Large intestine (tissue), 3 donors: ENCODE results near the gene CPED1. TPM values are rescaled to one million over a fixed set of nuclear protein-coding genes. Genes with fewer than 3 reads are reported as not detected.
"Not testable (repeated sequence)": the region's sequence is repeated elsewhere in the genome, so short reads cannot be mapped to it uniquely, and the experiment has no call there.

Experiments used
- DNase-seq, 2 donors: peaks; one replicate each; pipeline versions ENCODE4 v3.0.0 to v3.0.0-alpha.2; 2013
- H3K27ac ChIP-seq: one replicate; pipeline ENCODE4 v1.5.1; 2013; ENCODE audit warnings: low read length
- H3K27me3 ChIP-seq: 2 replicates; pipeline ENCODE4 v1.6.1; 2013; ENCODE audit warnings: low read length; ENCODE audit not compliant: control insufficient read depth, insufficient read depth
- H3K36me3 ChIP-seq: 2 replicates; pipeline ENCODE4 v1.6.1; 2013; ENCODE audit warnings: low read length; ENCODE audit not compliant: control insufficient read depth, insufficient read depth
- H3K4me1 ChIP-seq: one replicate; pipeline ENCODE4 v1.6.1; 2013; ENCODE audit warnings: low read length; ENCODE audit not compliant: control insufficient read depth, insufficient read depth
- H3K4me3 ChIP-seq: one replicate; pipeline ENCODE4 v1.5.1; 2013; ENCODE audit warnings: low read length
- H3K9me3 ChIP-seq: one replicate; pipeline ENCODE4 v1.6.1; 2013; ENCODE audit warnings: mild to moderate bottlenecking, low read depth, low read length, moderate library complexity; ENCODE audit not compliant: control insufficient read depth
- WGBS: methylation state at CpG from one replicate; pipeline ENCODE4 v1.1.5; 2013; ENCODE audit warnings: low lambda C conversion rate; ENCODE audit not compliant: insufficient coverage; 5-methylcytosine and 5-hydroxymethylcytosine counted together
- polyA plus RNA-seq: library from polyadenylated mRNA; unstranded; fragments of 120-200 nt; gene quantifications from one replicate; pipeline ENCODE4 v1.2.1, GENCODE V29; 2013

CPED1 gene
- polyA plus RNA-seq, 1 donor = 12.1 TPM

DNA sequence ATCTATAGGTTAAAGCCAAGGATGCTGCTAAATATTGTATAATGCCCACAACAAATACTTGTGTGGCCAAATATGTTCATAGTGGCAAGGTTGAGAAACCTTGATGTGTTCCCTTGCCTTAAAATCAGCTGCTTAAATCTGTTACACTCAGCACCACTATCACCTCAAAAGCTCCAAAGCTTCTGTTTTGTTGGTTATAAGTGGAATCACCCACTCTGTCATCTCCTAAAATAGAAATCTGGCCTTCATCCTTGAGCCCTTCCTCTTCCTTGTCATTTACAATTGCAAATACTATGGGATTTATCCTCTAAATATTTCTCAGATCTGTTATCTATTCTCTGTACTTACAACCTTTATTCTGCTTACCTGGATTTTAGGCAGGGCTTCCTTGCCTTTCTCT is 61.4 kb downstream of the CPED1 start:
- DNase-seq = no peak
- Histone ChIP-seq H3K4me3 (no peak overlapping the region), H3K4me1 (no peaks in the 10 kb centered on the region), H3K9me3 (no peaks in the 10 kb centered on the region), H3K36me3 (no peaks in the 10 kb centered on the region), H3K27ac (no peak overlapping the region), H3K27me3 (no peaks in the 10 kb centered on the region)

DNA sequence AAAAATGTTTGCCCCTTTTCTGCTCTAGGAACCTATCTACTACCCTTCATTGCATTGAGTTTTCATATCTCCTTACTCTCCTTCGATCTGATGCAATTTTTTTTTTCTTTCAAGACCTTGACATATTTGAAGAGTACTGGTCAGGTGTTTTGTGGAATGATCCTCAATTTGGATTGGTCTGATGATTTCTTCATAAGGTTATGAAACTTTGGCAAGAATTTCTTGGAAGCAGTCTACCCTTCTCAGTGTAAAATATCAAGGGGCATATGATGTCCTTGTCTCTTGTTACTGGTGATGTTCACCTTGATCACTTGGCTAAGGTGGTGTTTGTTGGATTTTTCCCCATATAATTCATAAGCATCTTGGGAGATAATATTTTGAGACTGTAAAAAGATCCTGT is 64.7 kb downstream of the CPED1 start:
- H3K36me3 ChIP-seq = no peaks in the 10 kb centered on the region
- H3K9me3 ChIP-seq = no peaks in the 10 kb centered on the region
- no peak overlapping the region for H3K4me3 ChIP-seq
- no peak for DNase-seq
- H3K4me1 ChIP-seq = no peaks in the 10 kb centered on the region
- WGBS = 100% methylated on average over 1 of the region's 1 CpG
- no peaks in the 10 kb centered on the region for H3K27me3 ChIP-seq
- H3K27ac ChIP-seq = no peak overlapping the region

DNA sequence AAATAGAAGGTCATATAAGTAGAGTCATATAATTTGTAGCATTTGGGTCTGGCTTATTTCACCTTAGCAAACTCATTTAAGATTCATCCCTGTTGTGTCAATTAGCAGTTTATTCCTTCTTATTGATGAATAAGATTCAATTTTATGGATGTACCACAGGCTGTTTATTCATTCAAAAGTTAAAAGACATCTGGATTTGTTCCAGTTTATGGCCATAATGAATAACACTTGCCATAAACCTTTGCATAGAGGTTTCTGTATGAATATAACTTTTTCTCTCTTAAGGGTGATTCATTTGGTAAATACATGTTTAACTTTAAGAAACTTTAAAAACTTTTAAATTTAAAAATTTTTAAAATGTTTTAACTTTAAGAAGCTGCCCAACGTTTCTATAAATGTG is 66.4 kb downstream of the CPED1 start:
- no peak for DNase-seq
- H3K4me3 ChIP-seq = no peak overlapping the region
- 88% methylated on average over 1 of the region's 1 CpG for WGBS
- H3K36me3 ChIP-seq = no peaks in the 10 kb centered on the region
- H3K27ac ChIP-seq = no peak overlapping the region
- no peaks in the 10 kb centered on the region for H3K4me1 ChIP-seq
- H3K9me3 ChIP-seq = no peaks in the 10 kb centered on the region
- H3K27me3 ChIP-seq = no peaks in the 10 kb centered on the region

DNA sequence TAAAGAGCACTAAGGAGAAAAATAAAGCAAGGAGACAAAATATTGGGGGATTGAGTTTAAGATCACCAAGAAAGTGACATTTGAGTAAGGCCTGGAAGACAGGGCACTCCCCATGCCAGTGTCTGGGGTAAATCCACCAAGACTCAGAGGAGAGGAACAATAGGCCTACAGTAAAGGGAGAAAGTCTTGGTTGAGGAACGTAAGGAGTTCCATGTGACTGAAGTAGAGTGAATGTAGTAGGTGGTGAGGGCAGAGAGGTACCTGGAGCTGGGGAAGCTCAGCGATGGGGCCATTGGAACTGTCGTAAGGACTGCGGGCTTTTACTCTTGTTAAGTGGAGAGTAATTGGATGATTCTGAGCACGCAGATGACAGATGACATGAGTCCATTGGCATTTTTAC is 69.4 kb downstream of the CPED1 start:
- Histone ChIP-seq H3K4me3 (no peak overlapping the region), H3K27ac (no peak overlapping the region), H3K27me3 (no peaks in the 10 kb centered on the region), H3K9me3 (no peaks in the 10 kb centered on the region), H3K36me3 (no peaks in the 10 kb centered on the region), H3K4me1 (no peaks in the 10 kb centered on the region)
- no peak for DNase-seq
- no CpG with 5 or more reads among the region's 5 CpGs for WGBS

DNA sequence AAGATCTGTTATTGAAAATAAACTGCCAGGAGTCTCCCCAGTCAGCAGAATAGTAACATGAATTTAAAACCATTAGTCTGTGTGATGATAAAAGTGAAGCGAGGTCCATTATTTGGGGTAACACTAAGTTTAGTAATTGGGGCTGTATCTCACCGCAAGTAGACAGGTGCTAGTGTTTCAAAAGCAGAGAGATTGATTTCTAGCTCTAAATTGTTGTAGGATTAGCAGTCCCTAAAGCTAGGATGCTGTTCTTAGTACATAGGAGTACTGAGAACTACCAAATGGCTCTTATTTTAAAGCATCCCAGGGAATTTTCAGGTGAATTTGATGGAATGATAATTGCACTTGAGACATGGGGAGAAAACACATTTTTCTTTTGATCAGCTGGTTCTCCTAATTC is 70.5 kb downstream of the CPED1 start:
- Histone ChIP-seq H3K4me1 (no peaks in the 10 kb centered on the region), H3K36me3 (no peaks in the 10 kb centered on the region), H3K4me3 (no peak overlapping the region), H3K9me3 (no peaks in the 10 kb centered on the region), H3K27me3 (no peaks in the 10 kb centered on the region), H3K27ac (no peak overlapping the region)
- no CpG with 5 or more reads among the region's 2 CpGs for WGBS
- DNase-seq = no peak

DNA sequence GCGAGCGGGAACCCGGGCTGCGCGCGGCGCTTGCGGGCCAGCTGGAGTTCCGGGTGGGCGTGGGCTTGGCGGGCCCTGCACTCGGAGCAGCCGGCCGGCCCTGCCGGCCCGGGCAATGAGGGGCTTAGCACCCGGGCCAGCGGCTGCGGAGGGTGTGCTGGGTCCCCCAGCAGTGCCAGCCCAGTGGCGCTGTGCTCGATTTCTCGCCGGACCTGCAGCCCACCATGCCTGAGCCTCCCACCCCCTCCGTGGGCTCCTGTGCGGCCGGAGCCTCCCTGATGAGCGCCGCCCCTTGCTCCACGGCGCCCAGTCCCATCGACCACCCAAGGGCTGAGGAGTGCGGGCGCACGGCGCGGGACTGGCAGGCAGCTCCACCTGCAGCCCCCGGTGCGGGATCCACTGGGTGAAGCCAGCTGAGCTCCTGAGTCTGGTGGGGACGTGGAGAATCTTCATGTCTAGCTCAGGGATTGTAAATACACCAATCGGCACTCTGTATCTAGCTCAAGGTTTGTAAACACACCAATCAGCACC is 71.5 kb downstream of the CPED1 start:
- not testable (repeated sequence) for H3K27me3 ChIP-seq, H3K4me1 ChIP-seq, H3K4me3 ChIP-seq, H3K27ac ChIP-seq, H3K36me3 ChIP-seq, DNase-seq, H3K9me3 ChIP-seq
- WGBS = no CpG with 5 or more reads among the region's 40 CpGs

DNA sequence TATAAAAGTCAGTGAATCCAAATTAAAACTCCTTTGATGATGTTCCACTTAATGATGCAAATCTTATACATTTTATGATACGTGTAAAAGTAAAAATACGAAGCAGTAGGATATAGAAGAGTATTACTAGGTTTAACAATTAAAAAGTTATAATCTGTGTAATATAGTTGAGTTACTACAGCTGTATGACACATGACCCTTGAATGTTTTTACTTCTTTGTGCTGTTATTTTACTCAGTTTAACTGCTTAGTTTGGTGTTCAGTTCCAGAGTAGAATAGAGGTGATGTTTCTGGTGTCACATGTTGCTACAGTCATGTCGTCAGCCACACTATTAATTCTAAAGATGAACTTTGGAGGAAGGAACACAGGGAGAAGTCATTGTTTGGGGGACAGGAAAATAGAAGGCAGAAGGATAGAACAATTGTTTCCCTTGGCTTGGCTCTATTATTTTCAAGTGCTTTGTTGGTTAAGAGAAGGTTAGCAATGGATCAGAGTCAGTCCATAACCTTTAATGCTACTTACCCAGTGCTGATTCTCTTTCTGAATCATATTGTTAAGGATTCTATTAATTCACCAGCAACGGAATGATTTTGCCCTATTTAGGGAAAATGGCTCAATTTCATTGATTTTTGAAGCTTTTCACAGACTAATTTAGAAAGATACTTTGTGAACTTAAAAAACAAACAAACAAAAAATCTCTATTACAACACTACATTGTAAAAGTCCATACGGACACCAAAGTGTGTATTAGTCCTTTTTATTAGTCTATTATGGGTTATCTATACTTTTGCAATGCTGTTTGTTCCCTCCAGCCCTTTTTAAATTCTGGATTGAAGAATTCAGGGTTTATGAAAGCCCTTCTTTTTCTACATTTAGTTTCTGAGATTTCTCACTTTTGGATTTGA is 73.4 kb downstream of the CPED1 start:
- WGBS = 76% methylated on average over 4 of the region's 5 CpGs

DNA sequence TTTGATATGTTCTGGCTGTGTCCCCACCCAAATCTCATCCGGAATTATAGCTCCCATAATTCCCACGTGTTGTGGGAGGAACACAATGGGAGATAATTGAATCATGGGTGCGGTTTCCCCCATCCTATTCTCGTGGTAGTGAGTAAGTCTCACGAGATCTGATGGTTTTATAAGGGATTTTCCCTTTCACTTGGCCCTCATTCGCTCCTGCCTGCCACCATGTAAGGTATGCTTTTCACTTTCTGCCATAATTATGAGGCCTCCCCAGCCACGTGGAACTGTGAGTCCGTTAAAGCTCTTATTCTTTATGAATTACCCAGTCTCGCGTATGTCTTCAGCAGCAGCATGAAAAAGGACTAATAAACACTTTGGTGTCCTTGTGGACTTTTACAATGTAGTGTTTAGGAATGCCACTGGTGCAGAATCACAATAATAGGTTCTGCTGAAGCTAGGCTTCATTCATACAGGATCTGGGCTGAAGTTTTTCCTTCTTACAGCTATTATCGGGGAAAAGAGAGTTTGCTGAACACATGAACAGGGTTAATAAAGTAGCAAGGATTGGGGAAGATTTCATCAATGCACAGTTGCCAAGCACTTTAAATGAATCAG is 74.3 kb downstream of the CPED1 start:
- DNase-seq = no peak
- H3K36me3 ChIP-seq = no peaks in the 10 kb centered on the region
- H3K9me3 ChIP-seq = no peaks in the 10 kb centered on the region
- no peaks in the 10 kb centered on the region for H3K4me1 ChIP-seq
- WGBS = 70% methylated on average over 2 of the region's 11 CpGs
- H3K4me3 ChIP-seq = no peak overlapping the region
- no peaks in the 10 kb centered on the region for H3K27me3 ChIP-seq
- H3K27ac ChIP-seq = no peak overlapping the region

More for the DNA sequence above, 73.4 kb downstream of the CPED1 start:
- no peaks in the 10 kb centered on the region for H3K36me3 ChIP-seq
- H3K27ac ChIP-seq = no peak overlapping the region
- H3K4me3 ChIP-seq = no peak overlapping the region
- no peaks in the 10 kb centered on the region for H3K9me3 ChIP-seq
- no peaks in the 10 kb centered on the region for H3K4me1 ChIP-seq
- no peaks in the 10 kb centered on the region for H3K27me3 ChIP-seq
- DNase-seq = no peak

DNA sequence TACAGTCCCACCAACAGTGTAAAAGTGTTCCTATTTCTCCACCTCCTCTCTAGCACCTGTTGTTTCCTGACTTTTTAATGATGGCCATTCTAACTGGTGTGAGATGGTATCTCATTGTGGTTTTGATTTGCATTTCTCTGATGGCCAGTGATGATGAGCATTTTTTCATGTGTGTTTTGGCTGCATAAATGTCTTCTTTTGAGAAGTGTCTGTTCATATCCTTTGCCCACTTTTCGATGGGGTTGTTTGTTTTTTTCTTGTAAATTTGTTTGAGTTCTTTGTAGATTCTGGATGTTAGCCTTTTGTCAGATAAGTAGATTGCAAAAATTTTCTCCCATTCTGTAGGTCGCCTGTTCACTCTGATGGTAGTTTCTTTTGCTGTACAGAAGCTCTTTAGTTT is 79.2 kb downstream of the CPED1 start:
- not testable (repeated sequence) for DNase-seq, H3K27me3 ChIP-seq, H3K4me3 ChIP-seq, H3K9me3 ChIP-seq, H3K36me3 ChIP-seq, H3K4me1 ChIP-seq, H3K27ac ChIP-seq
- no CpG with 5 or more reads among the region's 2 CpGs for WGBS

DNA sequence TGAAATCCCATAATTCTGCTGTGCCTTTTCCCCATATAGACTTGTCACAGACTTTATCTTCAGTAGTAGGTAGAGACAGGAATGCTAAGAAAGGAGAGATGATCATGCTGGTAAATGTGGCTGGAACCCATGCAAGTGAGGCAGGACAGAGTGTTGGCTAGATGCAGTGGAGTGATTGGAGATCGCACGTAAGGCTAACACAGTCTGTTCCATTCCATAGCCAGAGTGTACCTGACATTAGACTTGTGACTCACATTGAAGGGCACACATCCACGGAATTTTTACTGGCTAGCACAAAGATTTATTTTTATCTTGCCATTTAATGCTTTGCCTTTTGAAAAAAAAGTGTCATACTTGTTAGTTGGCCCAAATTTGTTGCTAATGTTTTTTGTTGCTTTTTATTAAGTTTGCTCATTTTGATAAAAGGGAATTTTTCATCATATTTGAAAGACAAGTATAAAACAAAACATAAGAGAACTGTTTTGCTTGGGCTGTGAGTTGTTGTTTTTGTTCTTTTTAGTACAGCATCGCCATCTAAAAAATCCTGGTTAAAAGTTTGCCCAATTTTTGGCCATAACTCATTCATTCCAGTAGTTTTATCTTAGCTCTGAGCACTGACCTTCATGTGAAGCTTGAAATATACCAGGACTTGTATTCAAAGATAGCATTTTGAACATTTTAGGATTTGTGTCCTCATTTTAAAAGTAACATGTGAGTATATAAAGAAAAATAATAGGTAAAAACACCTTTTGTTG is 81.0 kb downstream of the CPED1 start:
- Histone ChIP-seq H3K4me1 (no peaks in the 10 kb centered on the region), H3K27ac (no peak overlapping the region), H3K9me3 (no peaks in the 10 kb centered on the region), H3K27me3 (no peaks in the 10 kb centered on the region), H3K36me3 (no peaks in the 10 kb centered on the region), H3K4me3 (no peak overlapping the region)
- WGBS = 100% methylated on average over 1 of the region's 4 CpGs
- DNase-seq = no peak
